Astrocyte (in vitro differentiated cells and primary cell): Measurements from ENCODE around the gene CADPS. TPM values are rescaled to one million over a fixed set of nuclear protein-coding genes. Genes with fewer than 3 reads are reported as not detected.

Experiments used
- DNase-seq: peaks from one replicate; pipeline ENCODE4 v3.0.0-alpha.2; 2010; ENCODE audit warnings: low read depth
- FAIRE-seq: peaks from 2 replicates; lab custom pipeline; 2011; peaks lifted over from hg19 to GRCh38; lab: Jason Lieb, UNC
- H2AFZ ChIP-seq: 2 replicates; pipeline ENCODE4 v1.6.0; 2012; ENCODE audit warnings: low read depth, low read length, inconsistent platforms
- H3K27ac ChIP-seq: 2 replicates; pipeline ENCODE4 v1.5.1; 2011; ENCODE audit warnings: low read depth, low read length, inconsistent platforms
- H3K27me3 ChIP-seq: 2 replicates; pipeline ENCODE4 v1.6.0; 2011; ENCODE audit warnings: low read length, inconsistent platforms; ENCODE audit not compliant: insufficient read depth
- H3K36me3 ChIP-seq: 2 replicates; pipeline ENCODE4 v1.5.1; 2011; ENCODE audit warnings: low read length, inconsistent platforms; ENCODE audit not compliant: insufficient read depth
- H3K4me1 ChIP-seq: 2 replicates; pipeline ENCODE4 v1.5.1; 2011; ENCODE audit warnings: low read length, inconsistent platforms; ENCODE audit not compliant: insufficient read depth
- H3K4me2 ChIP-seq: 2 replicates; pipeline ENCODE4 v1.6.0; 2012; ENCODE audit warnings: low read length, inconsistent platforms
- H3K4me3 ChIP-seq: 2 replicates; pipeline ENCODE4 v1.5.1; 2011; ENCODE audit warnings: low read depth, mild to moderate bottlenecking, low read length, inconsistent platforms; ENCODE audit not compliant: insufficient read depth
- H3K79me2 ChIP-seq: 2 replicates; pipeline ENCODE4 v1.6.0; 2012; ENCODE audit warnings: mild to moderate bottlenecking, low read length, inconsistent platforms; ENCODE audit not compliant: insufficient read depth
- H3K9ac ChIP-seq: 2 replicates; pipeline ENCODE4 v1.6.0; 2012; ENCODE audit warnings: mild to moderate bottlenecking, low read length, inconsistent platforms
- H3K9me3 ChIP-seq: 2 replicates; pipeline ENCODE4 v1.5.1; 2012; ENCODE audit warnings: low read depth, mild to moderate bottlenecking, low read length, inconsistent platforms; ENCODE audit not compliant: insufficient read depth
- H4K20me1 ChIP-seq: 2 replicates; pipeline ENCODE4 v1.6.0; 2012; ENCODE audit warnings: low read length, inconsistent platforms; ENCODE audit not compliant: insufficient read depth
- H3K27ac Mint-ChIP-seq: one replicate; pipeline ENCODE4 v1.8.0; 2021; ENCODE audit warnings: mild to moderate bottlenecking, mixed read lengths; ENCODE audit not compliant: unreplicated experiment
- H3K27me3 Mint-ChIP-seq: one replicate; pipeline ENCODE4 v1.8.0; 2021; ENCODE audit warnings: low read depth, mixed read lengths; ENCODE audit not compliant: unreplicated experiment
- H3K36me3 Mint-ChIP-seq: one replicate; pipeline ENCODE4 v1.8.0; 2021; ENCODE audit warnings: low read depth, mixed read lengths; ENCODE audit not compliant: unreplicated experiment
- H3K4me1 Mint-ChIP-seq: one replicate; pipeline ENCODE4 v1.8.0; 2021; ENCODE audit warnings: low read depth, mixed read lengths; ENCODE audit not compliant: unreplicated experiment
- H3K4me3 Mint-ChIP-seq: one replicate; pipeline ENCODE4 v1.8.0; 2021; ENCODE audit warnings: mild to moderate bottlenecking, moderate library complexity, mixed read lengths; ENCODE audit not compliant: unreplicated experiment
- H3K9me3 Mint-ChIP-seq: one replicate; pipeline ENCODE4 v1.8.0; 2021; ENCODE audit warnings: mild to moderate bottlenecking, mixed read lengths; ENCODE audit not compliant: unreplicated experiment
- EZH2 ChIP-seq: IDR thresholded peaks from 2 replicates; pipeline ENCODE4 v1.6.1; 2012; ENCODE audit warnings: mild to moderate bottlenecking, low read length, inconsistent platforms; ENCODE audit not compliant: insufficient read depth
- total RNA-seq: library from RNA; stranded (reverse); gene quantifications from 2 replicates; pipeline ENCODE4 v1.2.1, GENCODE V29; 2021
- TF ChIP-seq, protein P1 (sequence below): IDR thresholded peaks from 2 replicates; pipeline ENCODE4 v1.5.1; 2011; ENCODE audit warnings: low read depth, mild to moderate bottlenecking, inconsistent platforms, low read length, moderate library complexity; ENCODE audit not compliant: insufficient read depth

CADPS gene
- total RNA-seq, 1 donor from 2014 or later, result 5.4 TPM

DNA sequence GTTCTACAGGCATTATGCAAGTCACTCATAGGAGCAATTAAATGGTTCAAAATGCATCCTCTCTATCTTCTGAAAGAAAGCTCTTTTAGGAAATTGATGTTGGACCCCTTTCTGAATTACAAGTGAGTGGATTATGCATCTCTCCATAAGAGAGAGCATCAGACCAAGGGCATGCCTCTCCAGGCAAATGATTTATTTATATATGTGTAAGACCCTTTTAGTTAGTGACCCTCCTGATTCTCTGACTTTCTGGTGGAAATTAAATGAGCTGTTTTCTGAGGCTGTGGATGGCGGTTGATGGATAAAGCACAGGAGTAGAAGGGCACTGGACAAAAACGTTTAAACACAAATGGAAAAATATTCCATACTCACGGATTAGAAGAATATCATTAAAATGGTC is 62.6 kb downstream of the CADPS start:
- DNase-seq (no peak), FAIRE-seq (no peak)
- no peaks in the 10 kb centered on the region for H3K4me1 ChIP-seq
- Mint-ChIP-seq H3K27me3 (no peaks in the 10 kb centered on the region), H3K36me3 (no peaks in the 10 kb centered on the region), H3K4me3 (no peak overlapping the region), H3K9me3 (no peaks in the 10 kb centered on the region), H3K4me1 (peaks cover 24% of the 10 kb centered on the region), H3K27ac (no peak overlapping the region)
- no peak overlapping the region for H2AFZ ChIP-seq
- H3K27me3 ChIP-seq, result no peaks in the 10 kb centered on the region
- H3K79me2 ChIP-seq, result no peaks in the 10 kb centered on the region
- H3K9me3 ChIP-seq, result no peaks in the 10 kb centered on the region
- no peak overlapping the region for H3K27ac ChIP-seq
- no peaks in the 10 kb centered on the region for H3K36me3 ChIP-seq
- TF ChIP-seq, protein P1, sequence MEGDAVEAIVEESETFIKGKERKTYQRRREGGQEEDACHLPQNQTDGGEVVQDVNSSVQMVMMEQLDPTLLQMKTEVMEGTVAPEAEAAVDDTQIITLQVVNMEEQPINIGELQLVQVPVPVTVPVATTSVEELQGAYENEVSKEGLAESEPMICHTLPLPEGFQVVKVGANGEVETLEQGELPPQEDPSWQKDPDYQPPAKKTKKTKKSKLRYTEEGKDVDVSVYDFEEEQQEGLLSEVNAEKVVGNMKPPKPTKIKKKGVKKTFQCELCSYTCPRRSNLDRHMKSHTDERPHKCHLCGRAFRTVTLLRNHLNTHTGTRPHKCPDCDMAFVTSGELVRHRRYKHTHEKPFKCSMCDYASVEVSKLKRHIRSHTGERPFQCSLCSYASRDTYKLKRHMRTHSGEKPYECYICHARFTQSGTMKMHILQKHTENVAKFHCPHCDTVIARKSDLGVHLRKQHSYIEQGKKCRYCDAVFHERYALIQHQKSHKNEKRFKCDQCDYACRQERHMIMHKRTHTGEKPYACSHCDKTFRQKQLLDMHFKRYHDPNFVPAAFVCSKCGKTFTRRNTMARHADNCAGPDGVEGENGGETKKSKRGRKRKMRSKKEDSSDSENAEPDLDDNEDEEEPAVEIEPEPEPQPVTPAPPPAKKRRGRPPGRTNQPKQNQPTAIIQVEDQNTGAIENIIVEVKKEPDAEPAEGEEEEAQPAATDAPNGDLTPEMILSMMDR, result no peak
- TF ChIP-seq EZH2, result no peak
- no peak overlapping the region for H3K9ac ChIP-seq
- no peak overlapping the region for H3K4me2 ChIP-seq
- H3K4me3 ChIP-seq, result no peak overlapping the region
- no peaks in the 10 kb centered on the region for H4K20me1 ChIP-seq

- no peak for FAIRE-seq
- H3K9me3 ChIP-seq, result no peaks in the 10 kb centered on the region
- Mint-ChIP-seq H3K27ac (no peak overlapping the region), H3K4me3 (no peak overlapping the region), H3K9me3 (no peaks in the 10 kb centered on the region), H3K4me1 (peaks cover 12% of the 10 kb centered on the region), H3K27me3 (no peaks in the 10 kb centered on the region), H3K36me3 (no peaks in the 10 kb centered on the region)
- H3K27ac ChIP-seq, result no peak overlapping the region
- no peaks in the 10 kb centered on the region for H3K79me2 ChIP-seq
- no peak overlapping the region for H3K4me2 ChIP-seq
- DNase-seq, result no peak
- no peaks in the 10 kb centered on the region for H3K36me3 ChIP-seq
- H2AFZ ChIP-seq, result no peak overlapping the region
- no peak overlapping the region for H3K9ac ChIP-seq
- H4K20me1 ChIP-seq, result no peaks in the 10 kb centered on the region
- no peaks in the 10 kb centered on the region for H3K4me1 ChIP-seq
- TF ChIP-seq, protein P1, result no peak
- TF ChIP-seq EZH2, result no peak
- H3K4me3 ChIP-seq, result no peak overlapping the region
- no peaks in the 10 kb centered on the region for H3K27me3 ChIP-seq
Measured at GRCh38 chr3:62811119-62811518, 64.1 kb downstream of the CADPS start.

DNA sequence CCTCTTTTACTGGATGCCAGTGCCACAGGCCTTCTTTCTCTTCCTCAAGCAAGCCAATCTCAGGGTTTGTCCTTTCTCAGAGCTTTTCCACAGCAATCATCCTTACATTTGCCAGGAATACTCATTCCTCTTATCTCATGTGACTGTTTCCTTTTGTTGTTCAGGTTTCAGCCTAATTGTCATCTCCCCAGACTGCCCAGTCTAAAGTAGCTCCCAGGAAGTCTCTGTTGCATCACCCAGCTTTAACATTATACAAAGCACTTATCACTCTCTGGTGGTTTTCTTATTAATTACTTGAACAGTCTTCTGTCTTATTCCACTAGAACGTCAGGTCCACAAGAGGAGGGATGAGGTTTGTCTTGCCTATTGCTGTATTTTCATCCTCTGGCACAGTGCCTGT is 65.8 kb downstream of the CADPS start:
- H4K20me1 ChIP-seq, result no peaks in the 10 kb centered on the region
- H3K27me3 Mint-ChIP-seq, result no peaks in the 10 kb centered on the region
- no peak overlapping the region for H3K27ac ChIP-seq
- no peaks in the 10 kb centered on the region for H3K27me3 ChIP-seq
- no peaks in the 10 kb centered on the region for H3K79me2 ChIP-seq
- H3K4me3 Mint-ChIP-seq, result no peak overlapping the region
- H3K9me3 ChIP-seq, result no peaks in the 10 kb centered on the region
- no peak for DNase-seq
- H3K9me3 Mint-ChIP-seq, result no peaks in the 10 kb centered on the region
- H3K4me3 ChIP-seq, result no peak overlapping the region
- no peak overlapping the region for H3K27ac Mint-ChIP-seq
- TF ChIP-seq, protein P1, result no peak
- TF ChIP-seq EZH2, result no peak
- no peaks in the 10 kb centered on the region for H3K4me1 ChIP-seq
- peaks cover 1% of the 10 kb centered on the region for H3K4me1 Mint-ChIP-seq
- H3K9ac ChIP-seq, result no peak overlapping the region
- no peak overlapping the region for H3K4me2 ChIP-seq
- no peaks in the 10 kb centered on the region for H3K36me3 Mint-ChIP-seq
- H3K36me3 ChIP-seq, result no peaks in the 10 kb centered on the region
- FAIRE-seq, result no peak
- H2AFZ ChIP-seq, result no peak overlapping the region
